ENCODE measurements around the gene SLC25A26.
"Not testable (repeated sequence)": the region's sequence is repeated elsewhere in the genome, so short reads cannot be mapped to it uniquely, and the experiment has no call there.

The SLC25A26 gene

DNA sequence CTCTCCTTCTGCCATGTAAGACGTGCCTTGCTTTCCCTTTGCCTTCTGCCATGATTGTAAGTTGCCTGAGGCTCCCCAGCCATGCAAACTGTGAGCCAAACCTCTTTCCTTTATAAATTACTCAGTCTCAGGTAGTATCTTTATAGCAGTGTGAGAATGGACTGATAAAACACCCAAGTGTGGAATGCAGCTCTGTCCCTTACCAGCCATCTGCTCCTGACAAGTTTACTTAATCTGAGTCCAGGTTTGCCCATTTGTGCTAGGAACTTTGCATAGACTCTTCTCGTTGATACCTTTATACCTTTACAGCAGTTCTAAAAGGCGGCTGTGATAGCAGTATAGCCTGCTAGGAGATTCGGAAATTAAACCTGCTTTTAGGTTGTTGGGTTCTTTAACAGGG is 48.1 kb downstream of the SLC25A26 start:
- DNase-seq (ENCODE audit: low read depth in 1 of 2, low spot score in 1 of 2), result no peak

DNA sequence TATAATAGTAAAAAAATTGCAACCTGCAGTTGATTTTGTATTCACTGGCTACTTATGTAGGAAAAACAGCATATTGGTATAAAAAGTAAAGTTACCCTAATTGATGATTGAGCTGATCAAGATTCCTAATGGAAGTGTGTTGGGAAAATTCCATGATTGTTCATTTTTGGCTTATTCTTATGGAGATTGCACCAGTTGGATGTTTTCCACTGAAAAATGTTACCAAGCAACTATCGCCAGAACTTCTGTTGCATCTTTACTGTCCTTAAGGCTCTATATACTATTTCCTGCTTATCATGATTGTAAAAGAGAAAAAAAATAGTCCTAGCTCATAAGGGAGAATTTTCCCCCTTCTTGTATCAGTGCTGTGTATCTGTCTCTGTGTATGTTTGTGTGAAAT is 48.6 kb downstream of the SLC25A26 start:
- no peak for DNase-seq (ENCODE audit: low read depth in 1 of 2, low spot score in 1 of 2)

DNA sequence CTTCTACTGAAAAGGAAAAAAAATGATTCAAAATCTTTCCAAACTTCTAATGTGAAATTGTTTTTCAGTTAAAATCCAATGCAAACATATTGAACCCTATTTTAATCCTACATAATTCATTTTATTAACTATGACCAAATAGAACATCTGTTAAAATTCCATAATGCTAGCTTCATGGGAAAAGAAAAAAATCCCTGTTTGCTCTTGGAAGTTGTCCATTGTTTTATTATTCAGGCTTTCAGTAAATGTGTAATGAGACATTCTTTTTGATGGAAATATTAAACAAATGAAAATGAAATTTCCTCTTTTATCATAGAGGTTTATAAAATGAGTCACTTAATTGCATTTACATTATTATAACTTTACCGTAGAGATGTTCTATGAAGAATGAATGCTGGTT is 49.5 kb downstream of the SLC25A26 start:
- no peak for DNase-seq (ENCODE audit: low read depth in 1 of 2, low spot score in 1 of 2)

DNA sequence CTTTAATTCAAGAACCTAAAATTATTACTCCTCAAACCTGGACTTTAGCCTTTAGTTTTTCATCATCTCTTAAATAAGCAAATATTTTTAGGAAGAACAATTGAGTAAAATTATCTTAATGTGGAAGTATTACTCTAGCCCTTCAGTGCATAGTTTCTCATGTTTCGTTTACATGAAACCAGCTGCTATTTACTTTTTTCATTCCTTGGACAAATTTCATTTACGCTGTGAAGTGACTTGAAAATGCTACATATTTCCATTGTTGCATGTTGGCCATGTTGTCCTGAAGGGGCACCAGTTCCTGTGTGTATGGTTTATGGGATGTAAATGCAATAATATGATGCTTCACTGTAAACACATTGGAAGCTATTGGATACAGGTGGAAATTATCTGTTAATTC is 49.9 kb downstream of the SLC25A26 start:
- DNase-seq (ENCODE audit: low read depth in 1 of 2, low spot score in 1 of 2), result no peak

DNA sequence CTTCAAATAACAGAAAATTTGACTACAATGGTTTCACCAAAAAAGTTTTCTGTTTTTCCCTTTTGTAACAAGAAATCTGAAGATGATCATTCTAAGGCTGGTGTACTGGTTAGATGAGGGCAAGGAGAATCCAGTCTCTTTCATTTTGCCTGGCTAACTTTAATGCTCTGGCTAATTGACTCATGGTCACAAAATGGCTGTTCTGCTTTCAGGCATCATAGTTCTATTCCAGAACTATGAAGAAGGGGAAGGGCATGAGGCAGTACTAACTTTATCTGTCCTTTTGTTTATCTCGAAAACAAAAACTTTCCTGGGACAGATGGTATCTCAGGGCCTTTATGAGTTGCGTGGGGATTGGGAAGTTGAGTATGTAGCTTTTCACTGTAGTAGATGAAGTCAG is 50.4 kb downstream of the SLC25A26 start:
- DNase-seq (ENCODE audit: low read depth in 1 of 2, low spot score in 1 of 2), result no peak

DNA sequence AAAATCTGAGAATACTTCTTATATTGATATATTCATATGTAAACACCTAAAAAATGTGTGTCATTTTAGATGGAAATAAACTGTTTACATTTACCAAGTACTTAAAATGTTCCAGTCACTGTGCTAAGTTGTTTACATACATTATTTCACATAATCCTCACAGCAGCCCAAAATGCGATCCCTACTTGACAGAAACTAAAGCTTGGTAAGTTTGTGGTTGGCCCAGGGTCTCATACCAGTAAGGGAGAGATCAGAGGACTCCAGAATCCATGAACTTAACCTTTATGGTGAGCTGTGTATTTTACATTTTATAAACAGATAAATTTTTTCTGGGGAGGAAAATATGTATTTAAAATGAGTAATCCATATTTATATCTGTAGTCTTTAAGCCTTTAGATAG is 51.2 kb downstream of the SLC25A26 start:
- no peak for DNase-seq (ENCODE audit: low read depth in 1 of 2, low spot score in 1 of 2)

DNA sequence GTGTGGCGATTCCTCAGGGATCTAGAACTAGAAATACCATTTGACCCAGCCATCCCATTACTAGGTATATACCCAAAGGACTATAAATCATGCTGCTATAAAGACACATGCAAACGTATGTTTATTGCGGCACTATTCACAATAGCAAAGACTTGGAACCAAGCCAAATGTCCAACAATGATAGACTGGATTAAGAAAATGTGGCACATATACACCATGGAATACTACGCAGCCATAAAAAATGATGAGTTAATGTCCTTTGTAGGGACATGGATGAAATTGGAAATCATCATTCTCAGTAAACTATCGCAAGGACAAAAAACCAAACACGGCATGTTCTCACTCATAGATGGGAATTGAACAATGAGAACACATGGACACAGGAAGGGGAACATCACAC is 54.0 kb downstream of the SLC25A26 start:
- not testable (repeated sequence) for DNase-seq (ENCODE audit: low read depth in 1 of 2, low spot score in 1 of 2)

DNA sequence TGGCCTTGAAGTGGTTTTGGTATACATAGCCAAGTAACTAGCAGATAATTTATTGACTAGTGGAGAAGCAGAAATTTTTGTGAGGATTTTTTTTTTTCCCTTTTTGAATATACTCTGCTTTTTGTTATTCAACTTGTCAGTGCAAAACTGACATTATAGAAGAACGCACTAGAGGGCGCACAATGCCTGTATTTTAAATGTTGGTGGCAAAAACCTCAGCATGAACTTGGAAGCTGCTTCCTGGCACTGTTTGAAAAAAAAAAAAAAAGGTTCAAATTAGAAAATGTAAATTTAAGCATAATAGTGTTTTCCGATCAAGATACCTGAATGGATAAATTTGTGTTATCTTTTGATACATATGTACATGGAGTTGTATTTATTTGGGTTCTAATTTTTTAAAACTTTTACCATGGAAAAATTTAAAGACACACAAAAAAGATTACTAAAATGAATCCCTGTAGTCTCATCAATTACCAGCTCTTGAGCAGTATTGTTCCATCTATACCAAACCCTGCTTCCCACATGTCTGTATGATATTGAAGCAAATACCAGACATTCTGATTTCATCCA is 56.0 kb downstream of the SLC25A26 start:
- peak in 1 of 2 donors; percentile 18 for DNase-seq (ENCODE audit: low read depth in 1 of 2, low spot score in 1 of 2)

DNA sequence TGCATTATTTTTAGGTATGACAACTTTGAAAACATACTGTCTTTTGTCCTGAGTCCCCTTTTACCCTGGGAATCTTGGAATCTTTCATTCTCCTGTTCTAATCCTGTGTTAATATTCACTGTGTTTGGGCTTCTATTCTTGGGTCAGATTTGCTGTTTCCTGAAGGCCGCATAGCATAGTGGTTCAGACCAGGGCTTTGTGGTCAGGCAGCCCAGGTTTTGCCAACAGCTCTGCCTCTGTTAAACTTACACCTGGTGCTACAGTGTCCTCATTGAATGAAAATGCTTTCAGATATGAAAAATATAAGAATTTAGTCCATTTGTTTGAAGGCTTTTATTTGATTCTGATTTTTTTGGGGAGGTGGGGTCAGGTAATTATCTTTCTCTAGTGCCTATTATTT is 58.4 kb downstream of the SLC25A26 start:
- DNase-seq (ENCODE audit: low read depth in 1 of 2, low spot score in 1 of 2), result no peak

DNA sequence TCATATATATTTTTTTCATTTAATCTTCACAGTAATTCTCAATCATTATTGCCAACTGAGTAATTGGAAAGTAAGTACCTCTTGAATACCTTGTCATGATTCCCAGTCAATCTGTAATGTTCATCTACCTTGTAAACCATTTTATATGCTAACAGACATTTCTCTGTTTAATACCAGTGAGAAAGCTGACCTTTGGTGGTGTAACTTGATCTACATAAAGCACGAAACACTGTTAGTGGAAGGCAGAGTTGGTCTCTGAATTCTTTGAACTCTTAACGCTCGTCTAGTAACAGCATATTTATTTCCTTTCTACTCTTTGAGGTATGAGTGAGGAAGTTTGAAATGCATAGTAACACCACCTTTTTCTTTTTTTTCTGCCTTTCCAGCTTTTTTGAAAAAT is 59.5 kb downstream of the SLC25A26 start:
- DNase-seq (ENCODE audit: low read depth in 1 of 2, low spot score in 1 of 2), result no peak

DNA sequence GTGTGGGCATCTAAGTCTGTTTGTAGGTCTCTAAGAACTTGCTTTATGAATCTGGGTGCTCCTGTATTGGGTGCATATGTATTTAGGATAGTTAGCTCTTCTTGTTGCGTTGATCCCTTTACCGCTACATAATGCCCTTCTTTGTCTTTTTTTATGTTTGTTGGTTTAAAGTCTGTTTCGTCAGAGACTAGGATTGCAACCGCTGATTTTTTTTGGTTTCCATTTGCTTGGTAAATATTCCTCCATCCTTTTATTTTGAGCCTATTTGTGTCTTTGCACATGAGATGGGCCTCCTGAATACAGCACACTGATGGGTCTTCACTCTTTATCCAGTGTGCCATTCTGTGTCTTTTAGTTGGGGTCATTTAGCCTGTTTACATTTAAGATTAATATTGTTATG is 71.1 kb downstream of the SLC25A26 start:
- DNase-seq (ENCODE audit: low read depth in 1 of 2, low spot score in 1 of 2), result not testable (repeated sequence)

DNA sequence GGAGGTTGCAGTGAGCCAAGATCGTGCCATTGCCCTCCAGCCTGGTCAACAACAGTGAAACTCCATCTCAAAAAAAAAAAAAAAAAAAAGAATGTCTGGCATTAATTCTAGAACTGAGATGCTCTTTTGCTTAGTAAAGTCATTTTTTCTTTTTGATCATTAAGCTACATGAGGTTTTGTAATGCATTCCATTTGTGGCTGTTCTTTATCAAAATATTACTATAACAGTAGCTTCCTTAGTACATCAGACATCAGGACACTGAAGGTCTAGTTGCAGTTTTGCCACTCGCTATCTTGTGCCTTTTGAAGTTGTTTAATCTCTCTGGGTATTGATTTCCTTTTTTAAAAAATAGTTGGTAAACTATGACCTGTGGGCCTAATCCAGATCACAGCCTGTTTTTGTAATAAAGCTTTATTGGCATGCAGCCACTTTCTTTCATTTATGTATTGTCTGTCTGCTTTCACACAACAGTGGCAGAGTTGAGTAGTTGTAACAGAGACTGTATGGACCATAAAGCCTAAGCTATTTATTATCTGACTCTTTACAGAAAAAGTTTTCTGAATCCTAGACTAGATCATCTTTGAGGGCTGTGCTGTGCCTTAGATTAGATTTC is 76.6 kb downstream of the SLC25A26 start:
- DNase-seq (ENCODE audit: low read depth in 1 of 2, low spot score in 1 of 2), result no peak

DNA sequence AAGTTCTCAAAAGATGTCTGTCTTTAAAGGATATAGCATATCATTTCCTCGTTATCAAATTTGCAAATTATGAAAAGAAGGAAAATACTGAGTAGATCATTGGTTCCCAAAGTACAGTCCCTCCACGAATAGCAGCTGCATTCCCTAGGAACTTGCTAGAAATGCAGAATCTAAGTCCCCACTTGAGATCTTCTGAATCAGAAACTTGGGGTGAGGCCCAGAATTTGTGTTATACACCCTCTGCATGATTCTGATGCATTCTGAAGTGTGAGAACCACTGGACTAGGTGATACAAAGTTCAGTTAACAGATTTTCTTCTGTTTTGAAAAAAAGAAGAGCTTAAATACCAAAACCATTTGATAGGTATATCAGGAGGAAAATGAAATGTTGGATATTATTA is 77.1 kb downstream of the SLC25A26 start:
- no peak for DNase-seq (ENCODE audit: low read depth in 1 of 2, low spot score in 1 of 2)

DNA sequence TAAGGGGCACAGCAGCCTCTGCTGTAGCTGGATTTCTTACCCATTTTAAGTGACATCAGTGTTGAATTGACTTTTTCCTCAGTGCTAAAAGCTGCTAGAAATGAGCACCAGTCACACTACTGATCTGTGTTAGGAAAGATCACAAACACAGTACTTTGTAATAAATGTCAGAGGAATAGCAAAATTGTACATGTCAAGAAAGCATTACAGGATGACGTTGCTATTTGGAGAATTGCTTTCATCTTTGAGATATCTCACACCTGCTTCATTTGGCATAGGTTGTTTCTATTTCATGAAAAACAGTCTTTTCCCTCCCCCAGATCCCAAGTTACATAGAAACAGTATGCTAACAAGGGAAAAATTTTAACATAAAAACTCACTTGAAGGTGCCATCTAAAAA is 77.8 kb downstream of the SLC25A26 start:
- DNase-seq (ENCODE audit: low read depth in 1 of 2, low spot score in 1 of 2), result no peak

DNA sequence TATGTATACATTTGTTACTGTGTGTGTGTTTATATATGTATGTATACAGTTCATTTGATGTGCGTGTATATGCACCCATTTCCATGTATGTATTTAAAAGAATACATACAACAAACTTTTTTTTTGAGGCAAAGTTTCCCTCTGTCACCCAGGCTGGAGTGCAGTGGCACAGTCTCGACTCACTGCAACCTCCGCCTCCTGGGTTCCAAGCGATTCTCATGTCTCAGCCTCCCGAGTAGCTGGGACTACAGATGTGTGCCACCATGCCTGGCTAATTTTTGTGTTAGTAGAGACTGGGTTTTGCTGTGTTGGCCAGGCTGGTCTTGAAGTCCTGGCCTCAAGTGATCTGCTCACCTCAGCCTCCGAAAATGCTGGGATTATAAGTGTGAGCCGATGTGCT is 78.3 kb downstream of the SLC25A26 start:
- DNase-seq (ENCODE audit: low read depth in 1 of 2, low spot score in 1 of 2), result not testable (repeated sequence)

DNA sequence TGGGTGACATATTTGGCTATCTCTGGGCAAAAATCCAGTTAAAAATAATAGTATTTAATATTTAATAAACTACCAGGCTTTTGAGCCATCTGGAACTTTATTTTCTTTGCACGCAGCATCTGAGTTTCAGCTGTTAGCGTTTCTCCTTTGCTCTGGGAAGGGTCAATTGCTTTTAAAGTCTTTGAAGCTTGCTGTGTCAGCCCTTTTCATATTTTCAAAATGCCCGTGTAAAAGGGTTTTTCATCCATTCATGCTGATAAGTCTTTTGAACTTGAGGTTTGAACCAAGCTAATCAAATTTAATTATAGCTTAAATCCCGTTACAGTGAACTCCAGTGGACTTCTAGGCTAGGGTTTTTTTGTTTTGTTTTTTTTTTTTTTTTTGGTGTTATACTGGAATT is 79.1 kb downstream of the SLC25A26 start:
- no peak for DNase-seq (ENCODE audit: low read depth in 1 of 2, low spot score in 1 of 2)

DNA sequence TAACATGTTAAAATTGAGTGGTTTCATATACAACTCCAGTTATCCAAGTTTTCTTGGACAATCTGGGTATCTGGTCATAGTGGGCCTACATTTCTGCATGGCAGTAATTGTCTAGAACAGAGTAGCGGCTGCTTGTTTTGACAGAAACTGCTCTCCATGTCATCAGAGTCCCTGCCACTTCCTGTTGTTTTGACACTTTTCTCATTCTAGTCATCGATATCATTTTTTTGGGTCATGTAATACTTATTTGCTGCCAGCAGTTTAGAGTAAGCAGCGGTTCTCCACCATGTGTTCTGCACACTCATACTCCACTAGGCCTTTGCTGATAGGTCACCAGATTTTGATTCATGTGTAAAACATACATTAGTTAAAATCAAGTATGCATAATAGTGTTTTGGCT is 81.5 kb downstream of the SLC25A26 start:
- no peak for DNase-seq (ENCODE audit: low read depth in 1 of 2, low spot score in 1 of 2)

DNA sequence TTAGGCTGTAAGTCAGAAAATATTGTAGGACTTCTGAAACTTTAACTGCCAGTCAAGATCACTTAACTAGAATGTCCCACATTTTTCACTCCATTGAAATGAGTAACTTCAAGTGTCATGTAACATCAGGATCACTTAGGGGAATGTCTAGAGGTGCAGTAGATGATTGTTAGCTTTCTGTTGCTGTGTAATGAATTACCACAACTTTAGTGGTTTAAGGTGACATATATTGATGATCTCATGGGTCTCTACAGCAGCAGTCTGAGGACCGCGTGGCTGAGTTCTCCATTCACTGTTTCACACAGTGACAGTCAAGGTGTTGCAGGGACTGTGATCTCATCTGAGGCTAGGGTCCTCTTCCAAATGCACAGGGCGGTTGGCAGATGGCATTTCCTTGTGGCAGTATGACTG is 82.7 kb downstream of the SLC25A26 start:
- peak in 1 of 2 donors; percentile 10 for DNase-seq (ENCODE audit: low read depth in 1 of 2, low spot score in 1 of 2)

DNA sequence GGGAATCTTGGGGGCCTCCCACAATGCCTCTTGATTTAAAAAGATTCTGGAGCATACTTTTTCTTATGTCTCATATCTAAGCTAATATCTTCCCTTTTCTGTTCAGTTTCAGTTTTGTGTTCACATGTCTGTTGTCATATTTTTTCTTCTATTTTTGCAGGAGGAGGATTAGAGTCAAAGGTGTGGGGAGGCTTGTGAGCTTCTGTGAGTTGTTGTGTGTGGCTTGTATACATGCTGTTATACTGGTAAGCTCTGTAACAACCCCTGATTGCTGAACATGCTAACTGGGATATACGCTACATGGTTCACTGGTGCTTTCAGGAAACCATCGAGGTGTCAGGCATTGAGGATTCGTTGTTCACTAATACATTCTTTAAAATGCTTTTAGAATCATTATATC is 83.5 kb downstream of the SLC25A26 start:
- no peak for DNase-seq (ENCODE audit: low read depth in 1 of 2, low spot score in 1 of 2)

DNA sequence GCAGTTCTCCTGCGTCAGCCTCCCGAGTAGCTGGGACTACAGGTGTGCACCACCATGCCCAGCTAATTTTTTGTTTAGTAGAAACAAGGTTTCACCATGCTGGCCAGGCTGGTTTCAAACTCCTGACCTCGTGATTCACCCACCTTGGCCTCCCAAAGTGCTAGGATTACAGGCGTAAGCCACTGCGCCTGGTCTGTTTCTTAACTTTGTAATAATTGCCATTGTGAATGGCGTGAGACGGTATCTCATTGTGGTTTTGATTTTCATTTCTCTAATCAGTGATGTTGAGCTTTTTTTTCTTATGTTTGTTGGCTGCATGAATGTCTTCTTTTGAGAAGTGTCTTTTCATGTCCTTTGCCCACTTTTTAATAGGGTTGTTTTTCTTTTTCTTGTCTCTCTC is 85.3 kb downstream of the SLC25A26 start:
- DNase-seq (ENCODE audit: low read depth in 1 of 2, low spot score in 1 of 2), result not testable (repeated sequence)

DNA sequence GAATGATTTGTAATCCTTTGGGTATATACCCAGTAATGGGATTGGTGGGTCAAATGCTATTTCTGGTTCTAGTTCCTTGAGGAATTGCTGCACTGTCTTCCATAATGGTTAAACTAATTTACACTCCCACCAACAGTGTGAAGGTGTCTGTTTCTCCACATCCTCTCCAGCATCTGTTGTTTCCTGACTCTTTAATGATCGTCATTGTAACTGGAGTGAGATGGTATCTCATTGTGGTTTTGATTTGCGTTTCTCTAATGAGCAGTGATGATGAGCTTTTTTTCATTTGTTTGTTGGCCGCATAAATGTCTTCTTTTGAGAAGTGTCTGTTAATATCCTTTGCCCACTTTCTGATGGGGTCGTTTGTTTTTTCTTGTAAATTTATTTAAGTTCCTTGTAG is 86.2 kb downstream of the SLC25A26 start:
- DNase-seq (ENCODE audit: low read depth in 1 of 2, low spot score in 1 of 2), result not testable (repeated sequence)

DNA sequence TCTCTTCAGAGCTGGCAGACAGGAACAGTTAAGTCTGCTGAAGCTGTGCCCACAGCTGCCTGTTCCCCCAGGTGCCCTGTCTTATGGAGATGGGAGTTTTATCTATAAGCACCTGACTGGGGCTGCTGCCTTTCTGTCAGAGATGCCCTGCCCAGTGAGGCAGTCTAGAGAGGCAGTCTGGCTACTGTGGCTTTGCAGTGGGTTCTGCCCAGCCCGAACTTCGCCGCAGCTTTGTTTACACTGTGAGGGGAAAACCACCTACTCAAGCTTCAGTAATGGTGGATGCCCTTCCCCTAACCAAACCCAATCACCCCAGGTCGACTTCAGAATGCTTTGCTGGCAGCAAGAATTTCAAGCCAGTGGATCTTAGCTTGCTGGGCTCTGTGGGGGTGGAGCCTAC is 91.2 kb downstream of the SLC25A26 start:
- no peak for DNase-seq (ENCODE audit: low read depth in 1 of 2, low spot score in 1 of 2)

DNA sequence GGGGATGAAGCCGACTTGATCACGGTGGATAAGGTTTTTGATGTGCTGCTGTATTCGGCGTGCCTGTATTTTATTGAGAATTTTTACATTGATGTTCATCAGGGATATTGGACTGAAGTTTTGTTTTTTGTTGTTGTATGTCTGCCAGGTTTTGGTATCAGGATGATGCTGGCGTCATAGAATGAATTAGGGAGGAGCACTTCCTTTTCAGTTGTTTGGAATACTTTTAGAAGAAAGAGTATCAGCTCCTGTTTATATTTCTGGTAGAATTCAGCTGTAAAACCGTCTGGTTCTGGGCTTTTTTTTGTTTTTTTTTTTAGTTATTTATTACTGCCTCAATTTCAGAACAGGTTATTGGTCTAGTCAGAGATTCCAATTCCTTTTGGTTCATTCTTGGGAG is 93.7 kb downstream of the SLC25A26 start:
- no peak for DNase-seq (ENCODE audit: low read depth in 1 of 2, low spot score in 1 of 2)
